Bronchial smooth muscle cell (primary cell): ENCODE data around the gene CNDP1. TPM values are rescaled to one million over a fixed set of nuclear protein-coding genes. Genes with fewer than 3 reads are reported as not detected.

Source experiments
- total RNA-seq: library from RNA; depleted of rRNA; stranded (reverse); fragments of >200 nt; gene quantifications from 2 replicates; pipeline ENCODE4 v1.2.1, GENCODE V29; 2014

The CNDP1 gene, protein sequence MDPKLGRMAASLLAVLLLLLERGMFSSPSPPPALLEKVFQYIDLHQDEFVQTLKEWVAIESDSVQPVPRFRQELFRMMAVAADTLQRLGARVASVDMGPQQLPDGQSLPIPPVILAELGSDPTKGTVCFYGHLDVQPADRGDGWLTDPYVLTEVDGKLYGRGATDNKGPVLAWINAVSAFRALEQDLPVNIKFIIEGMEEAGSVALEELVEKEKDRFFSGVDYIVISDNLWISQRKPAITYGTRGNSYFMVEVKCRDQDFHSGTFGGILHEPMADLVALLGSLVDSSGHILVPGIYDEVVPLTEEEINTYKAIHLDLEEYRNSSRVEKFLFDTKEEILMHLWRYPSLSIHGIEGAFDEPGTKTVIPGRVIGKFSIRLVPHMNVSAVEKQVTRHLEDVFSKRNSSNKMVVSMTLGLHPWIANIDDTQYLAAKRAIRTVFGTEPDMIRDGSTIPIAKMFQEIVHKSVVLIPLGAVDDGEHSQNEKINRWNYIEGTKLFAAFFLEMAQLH
- 0.16 TPM in 1 of 2 replicates, not detected in the other for total RNA-seq

DNA sequence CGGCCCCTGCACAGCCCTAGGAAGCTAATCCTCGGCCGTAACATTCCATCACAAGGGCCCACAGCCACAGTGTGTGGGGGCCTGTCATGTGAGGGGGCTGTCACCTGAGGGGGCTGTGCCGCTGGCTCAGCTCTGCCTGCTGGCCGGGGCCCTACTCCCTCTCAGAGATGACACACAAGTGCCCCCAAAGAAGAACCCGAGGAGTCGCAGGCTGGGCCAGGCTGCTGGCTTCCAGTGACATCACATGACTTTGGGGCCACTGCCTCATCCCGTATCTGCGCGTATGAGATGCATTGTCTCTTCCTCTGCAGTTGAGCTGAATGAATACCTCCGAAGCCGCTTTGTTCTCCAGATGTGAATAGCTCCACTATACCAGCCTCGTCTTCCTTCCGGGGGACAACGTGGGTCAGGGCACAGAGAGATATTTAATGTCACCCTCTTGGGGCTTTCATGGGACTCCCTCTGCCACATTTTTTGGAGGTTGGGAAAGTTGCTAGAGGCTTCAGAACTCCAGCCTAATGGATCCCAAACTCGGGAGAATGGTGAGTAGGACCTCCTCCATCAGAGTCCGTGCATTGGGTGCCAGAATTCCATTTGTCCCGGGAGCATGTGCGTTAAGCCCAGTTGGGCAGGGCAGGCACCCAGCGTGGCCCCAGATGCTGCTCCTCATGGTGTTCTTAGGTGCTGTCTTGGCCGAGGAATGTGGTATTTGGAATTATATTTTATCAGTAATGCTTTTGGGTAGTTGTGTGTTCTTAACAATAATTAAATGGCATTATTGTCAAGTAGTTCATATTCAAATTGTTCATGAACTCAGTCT is at the start of gene CNDP1:
Gene CNDP1, plus strand, starts transcription at position 351 of the 820 bp plus-strand sequence. Its CDS starts 168 bp downstream, at position 519.

DNA sequence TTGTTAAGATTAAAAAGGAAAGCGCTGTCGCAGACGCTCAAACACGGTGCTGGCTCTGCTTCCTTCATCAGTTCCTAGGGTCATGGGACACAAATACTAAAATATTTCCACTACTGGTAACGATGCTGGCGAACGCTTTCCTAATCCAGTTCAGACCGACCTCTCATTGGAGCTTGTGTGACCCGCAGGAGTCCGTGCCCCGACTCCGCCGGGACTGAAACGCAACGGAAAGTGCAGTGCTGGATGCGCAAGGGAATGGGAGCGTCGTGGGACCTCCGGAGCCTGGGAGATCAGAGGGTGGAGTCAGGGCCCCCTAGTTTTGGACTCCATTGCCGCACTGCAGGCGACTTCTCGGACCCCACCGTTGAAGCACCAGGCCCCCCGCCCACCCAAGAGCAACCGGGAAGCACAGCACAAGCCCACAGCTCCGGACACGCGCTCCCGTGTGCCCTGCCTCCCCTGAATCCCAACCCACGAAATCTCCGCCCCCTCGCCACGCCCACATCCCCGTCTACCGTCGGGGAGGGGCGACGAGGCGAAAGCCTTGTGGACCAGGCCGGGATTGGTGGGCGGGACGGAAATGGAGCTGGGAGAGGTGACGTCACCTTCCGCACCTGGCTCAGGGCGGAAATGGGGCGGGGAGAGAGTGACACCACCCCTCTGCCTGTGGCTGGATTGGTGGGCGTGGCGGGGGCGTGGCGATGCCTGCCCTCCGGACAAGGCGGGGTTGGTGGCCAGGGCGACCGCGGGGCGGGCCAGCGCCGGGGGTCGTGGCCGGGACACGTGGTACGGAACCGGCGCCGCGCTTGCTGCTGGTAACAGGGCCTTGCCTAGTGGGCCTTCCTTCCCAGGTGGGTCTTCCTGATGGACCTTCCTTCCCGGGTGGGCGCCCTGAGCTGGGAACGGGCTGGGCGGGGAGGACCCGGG is 38.5 kb upstream of the CNDP1 start, which contains the start of gene CNDP2:
Gene CNDP2, plus strand, starts transcription at position 783 of the 927 bp plus-strand sequence. CDS start 3,611 bp downstream, outside the sequence.

DNA sequence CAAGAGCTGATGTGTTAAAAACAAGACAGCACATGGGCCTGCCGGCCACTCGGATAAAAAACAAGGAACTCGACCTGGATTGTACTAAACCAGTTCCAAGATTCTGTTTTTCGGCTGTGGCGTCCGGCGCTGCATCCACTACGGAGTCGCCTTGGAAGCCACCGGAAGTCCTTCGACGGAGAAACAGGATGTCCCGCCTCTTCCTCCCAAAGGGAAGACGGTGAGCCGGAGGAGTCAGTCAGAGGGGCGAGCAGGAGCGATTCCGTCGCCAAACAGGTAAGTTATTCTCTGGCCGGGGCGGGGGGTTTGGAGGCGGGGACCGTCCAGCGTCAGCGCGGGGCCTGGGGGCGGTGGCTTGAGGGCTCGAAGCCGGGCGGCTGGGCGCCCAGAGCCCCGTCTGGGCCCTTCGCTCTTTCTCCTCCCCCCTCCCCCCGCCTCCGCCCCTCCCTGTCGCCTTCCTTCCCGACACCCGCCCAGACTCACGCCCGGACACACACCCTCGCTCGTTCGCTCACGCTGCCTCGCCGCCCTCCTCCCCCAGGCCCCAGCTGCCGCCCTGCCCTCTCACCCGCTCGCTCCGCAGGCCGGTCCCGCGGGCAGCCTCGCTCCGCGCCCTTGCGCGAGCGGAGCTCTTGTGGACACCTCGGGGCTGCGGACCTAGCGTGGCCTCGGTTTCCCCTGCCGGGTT is 63.5 kb downstream of the CNDP1 start, which contains the start of gene ZNF407:
Gene ZNF407, plus strand, starts transcription at position 209 of the 688 bp plus-strand sequence. CDS start 33,150 bp downstream, outside the sequence.

Other genes with a start within 250 kb of the CNDP1 start
- 57.2 and 85.2 TPM in 2 replicates for gene CYB5A, start 242.5 kb upstream of the CNDP1 start, total RNA-seq
- under 0.01 TPM in 1 of 2 replicates, not detected in the other for gene C18orf63, start 218.7 kb upstream of the CNDP1 start, total RNA-seq
- gene DIPK1C, start 77.2 kb upstream of the CNDP1 start, total RNA-seq = not detected in 2 replicates
- 34.7 and 41.8 TPM in 2 replicates for gene CNDP2, start 38.1 kb upstream of the CNDP1 start, total RNA-seq
- gene ZNF407, start 63.4 kb downstream of the CNDP1 start, total RNA-seq = 13.2 and 16.1 TPM in 2 replicates